ENCODE measurements around the gene CAMTA1.

- TF ChIP-seq POLR2AphosphoS5 (IDR thresholded peaks at IDR 0.05): no peak
- TF ChIP-seq POLR2A (IDR thresholded peaks at IDR 0.05): no peak
- no peak for TF ChIP-seq CTCF (IDR thresholded peaks at IDR 0.05)
These were observed 851.7 kb downstream of the CAMTA1 start for GRCh38 chr1:7636795-7637526.

Data from stomach (tissue), 4 donors.